ENCODE measurements around the gene LARP6. TPM values are rescaled to one million over a fixed set of nuclear protein-coding genes. Genes with fewer than 3 reads are reported as not detected.

The LARP6 gene
- polyA plus RNA-seq, 2 of the 4 experiments (the other 2 are of a cell fraction), result 57.2 to 158 TPM

DNA sequence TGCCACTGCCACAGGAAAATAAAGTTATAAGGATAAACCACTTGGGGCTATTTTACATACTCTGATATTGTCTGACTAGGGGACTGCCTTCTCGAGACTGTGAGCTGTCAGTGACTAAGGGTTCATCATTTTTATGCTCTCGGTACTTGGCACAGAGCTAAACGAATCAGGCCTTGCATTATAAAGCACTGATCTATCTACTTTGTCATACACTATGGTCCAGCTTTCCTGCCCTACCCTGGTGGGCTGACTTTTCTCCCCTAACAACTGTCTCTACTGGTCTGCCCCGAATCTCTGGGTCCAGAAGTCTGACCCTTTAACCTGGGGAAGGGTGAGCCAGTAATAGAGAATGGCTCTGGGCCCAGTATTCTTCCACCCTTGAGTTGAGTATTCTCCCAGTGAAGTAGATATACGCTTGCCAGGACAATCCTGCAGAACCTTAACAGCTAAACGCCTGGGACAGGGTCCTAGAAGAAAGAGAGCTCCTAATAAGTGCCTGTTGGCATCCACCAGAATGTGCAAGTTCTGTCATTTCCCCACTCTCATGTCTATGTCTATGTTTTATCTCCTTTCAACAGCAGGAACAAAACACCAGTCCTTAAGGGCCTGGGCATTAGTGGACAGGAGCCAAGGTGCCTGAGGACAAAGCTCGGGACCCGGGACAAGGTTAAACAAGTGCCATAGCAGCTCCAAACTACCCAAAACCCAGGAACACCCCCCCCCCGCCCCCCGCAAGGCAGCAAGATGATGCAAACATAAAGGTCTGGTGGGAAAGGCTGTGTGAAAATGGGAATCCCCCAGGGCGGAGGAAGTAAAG is 1.2 kb downstream of the LARP6 start:
- WGBS (ENCODE audit: missing lambda C conversion rate), result 62% methylated on average over 11 of the region's 11 CpGs
- peak overlapping the region; percentile 74 for H3K4me3 ChIP-seq
- peak overlapping the region; percentile 84 for H3K4me2 ChIP-seq
- TF ChIP-seq, protein P1, sequence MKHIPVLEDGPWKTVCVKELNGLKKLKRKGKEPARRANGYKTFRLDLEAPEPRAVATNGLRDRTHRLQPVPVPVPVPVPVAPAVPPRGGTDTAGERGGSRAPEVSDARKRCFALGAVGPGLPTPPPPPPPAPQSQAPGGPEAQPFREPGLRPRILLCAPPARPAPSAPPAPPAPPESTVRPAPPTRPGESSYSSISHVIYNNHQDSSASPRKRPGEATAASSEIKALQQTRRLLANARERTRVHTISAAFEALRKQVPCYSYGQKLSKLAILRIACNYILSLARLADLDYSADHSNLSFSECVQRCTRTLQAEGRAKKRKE (CRISPR knock-in tag; IDR thresholded peaks at IDR 0.05; ENCODE audit: low read depth), result no peak
- no peak for TF ChIP-seq RFX5 (IDR thresholded peaks at IDR 0.05)
- no peak for TF ChIP-seq RARB (CRISPR knock-in tag; IDR thresholded peaks at IDR 0.05)
- no peak for TF ChIP-seq FOSL2 (IDR thresholded peaks at IDR 0.05)
- TF ChIP-seq FOSL2 (CRISPR knock-in tag; IDR thresholded peaks at IDR 0.05), result no peak
- no peak for TF ChIP-seq MAZ (IDR thresholded peaks at IDR 0.05; ENCODE audit: borderline replicate concordance, low read depth, low read length)
- TF ChIP-seq CBX2 (IDR thresholded peaks at IDR 0.05; ENCODE audit: borderline replicate concordance, low read depth), result no peak
- TF ChIP-seq, protein P2, sequence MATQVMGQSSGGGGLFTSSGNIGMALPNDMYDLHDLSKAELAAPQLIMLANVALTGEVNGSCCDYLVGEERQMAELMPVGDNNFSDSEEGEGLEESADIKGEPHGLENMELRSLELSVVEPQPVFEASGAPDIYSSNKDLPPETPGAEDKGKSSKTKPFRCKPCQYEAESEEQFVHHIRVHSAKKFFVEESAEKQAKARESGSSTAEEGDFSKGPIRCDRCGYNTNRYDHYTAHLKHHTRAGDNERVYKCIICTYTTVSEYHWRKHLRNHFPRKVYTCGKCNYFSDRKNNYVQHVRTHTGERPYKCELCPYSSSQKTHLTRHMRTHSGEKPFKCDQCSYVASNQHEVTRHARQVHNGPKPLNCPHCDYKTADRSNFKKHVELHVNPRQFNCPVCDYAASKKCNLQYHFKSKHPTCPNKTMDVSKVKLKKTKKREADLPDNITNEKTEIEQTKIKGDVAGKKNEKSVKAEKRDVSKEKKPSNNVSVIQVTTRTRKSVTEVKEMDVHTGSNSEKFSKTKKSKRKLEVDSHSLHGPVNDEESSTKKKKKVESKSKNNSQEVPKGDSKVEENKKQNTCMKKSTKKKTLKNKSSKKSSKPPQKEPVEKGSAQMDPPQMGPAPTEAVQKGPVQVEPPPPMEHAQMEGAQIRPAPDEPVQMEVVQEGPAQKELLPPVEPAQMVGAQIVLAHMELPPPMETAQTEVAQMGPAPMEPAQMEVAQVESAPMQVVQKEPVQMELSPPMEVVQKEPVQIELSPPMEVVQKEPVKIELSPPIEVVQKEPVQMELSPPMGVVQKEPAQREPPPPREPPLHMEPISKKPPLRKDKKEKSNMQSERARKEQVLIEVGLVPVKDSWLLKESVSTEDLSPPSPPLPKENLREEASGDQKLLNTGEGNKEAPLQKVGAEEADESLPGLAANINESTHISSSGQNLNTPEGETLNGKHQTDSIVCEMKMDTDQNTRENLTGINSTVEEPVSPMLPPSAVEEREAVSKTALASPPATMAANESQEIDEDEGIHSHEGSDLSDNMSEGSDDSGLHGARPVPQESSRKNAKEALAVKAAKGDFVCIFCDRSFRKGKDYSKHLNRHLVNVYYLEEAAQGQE (IDR thresholded peaks at IDR 0.05), result no peak
- TF ChIP-seq, protein P3, sequence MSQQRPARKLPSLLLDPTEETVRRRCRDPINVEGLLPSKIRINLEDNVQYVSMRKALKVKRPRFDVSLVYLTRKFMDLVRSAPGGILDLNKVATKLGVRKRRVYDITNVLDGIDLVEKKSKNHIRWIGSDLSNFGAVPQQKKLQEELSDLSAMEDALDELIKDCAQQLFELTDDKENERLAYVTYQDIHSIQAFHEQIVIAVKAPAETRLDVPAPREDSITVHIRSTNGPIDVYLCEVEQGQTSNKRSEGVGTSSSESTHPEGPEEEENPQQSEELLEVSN (IDR thresholded peaks at IDR 0.05; ENCODE audit: borderline replicate concordance, low read depth), result no peak
- no peak for TF ChIP-seq TFCP2L1 (CRISPR knock-in tag; IDR thresholded peaks at IDR 0.05)
- TF ChIP-seq JUN (IDR thresholded peaks at IDR 0.05), result no peak
- no peak for TF ChIP-seq POLR2AphosphoS2 (conservative IDR thresholded peaks at IDR 0.05; ENCODE audit: low read length)
- no peak for TF ChIP-seq NPAS2 (CRISPR knock-in tag; IDR thresholded peaks at IDR 0.05; ENCODE audit: borderline replicate concordance)
- TF ChIP-seq CHD2 (IDR thresholded peaks at IDR 0.05; ENCODE audit: low read length, partially characterized antibody), result no peak
- TF ChIP-seq NR3C1 (IDR thresholded peaks at IDR 0.05), result no peak
- no peak for TF ChIP-seq RCOR1 (IDR thresholded peaks at IDR 0.05; ENCODE audit: low read depth, low read length)
- TF ChIP-seq SREBF2 (IDR thresholded peaks at IDR 0.05), result no peak
- ChIA-PET POLR2A (interaction anchor here (1.1 to 3.1 kb wide), 5 partner anchors 11 to 41 kb away, joined by 3 to 33 read pairs (median 4); no protein-coding TSS in a partner anchor), CTCF (interaction anchor here (0.5 to 16.8 kb wide), 16 partner anchors 10 to 298 kb away, joined by 3 to 300 read pairs (median 6); no protein-coding TSS in a partner anchor)
- DNase-seq (ENCODE audit: low read depth in 1 of 2, low spot score in 1 of 2) (no peak), ATAC-seq (no peak), FAIRE-seq (no peak)
- no peaks in the 10 kb centered on the region for H3K9me3 ChIP-seq
- H3K4me1 ChIP-seq, result peaks cover 39% of the 10 kb centered on the region
- H3K27ac ChIP-seq, result peak overlapping the region; percentile 89 to 93

DNA sequence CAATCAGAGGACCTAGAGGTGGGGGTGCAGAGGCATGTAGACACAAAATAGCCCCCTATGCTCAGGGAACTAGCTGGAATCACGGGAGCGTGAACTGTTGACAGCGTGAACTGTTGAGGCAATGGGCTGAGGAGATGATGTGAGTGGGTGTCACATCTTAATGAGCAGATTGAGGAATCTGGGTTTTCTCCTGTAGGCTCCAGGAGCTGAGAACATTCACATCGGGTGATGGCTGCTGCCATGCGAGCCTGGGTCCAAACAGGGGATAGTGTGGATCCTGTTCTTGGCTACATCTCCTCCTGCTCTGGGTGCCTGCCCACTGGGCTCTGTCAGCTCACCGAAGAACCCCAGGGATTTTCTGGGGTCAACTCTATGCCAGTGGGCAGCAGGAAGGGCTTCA is 2.1 kb downstream of the LARP6 start:
- POLR2A ChIA-PET, result interaction anchor here (1.1 to 1.3 kb wide), 2 partner anchors 12 to 41 kb away, joined by 3 read pairs; no protein-coding TSS in a partner anchor
- DNase-seq (ENCODE audit: low read depth in 1 of 2, low spot score in 1 of 2) (no peak), FAIRE-seq (no peak), ATAC-seq (no peak)
- CTCF ChIA-PET, result interaction anchor here (0.6 to 16.8 kb wide), 13 partner anchors 10 to 180 kb away, joined by 3 to 300 read pairs (median 12); no protein-coding TSS in a partner anchor
- peaks cover 31% of the 10 kb centered on the region for H3K4me1 ChIP-seq
- TF ChIP-seq CBX8 (IDR thresholded peaks at IDR 0.05), result no peak
- TF ChIP-seq RAD21 (conservative IDR thresholded peaks at IDR 0.05 in 1 of 2, IDR thresholded peaks at IDR 0.05 in 1 of 2), result no peak
- no peak for TF ChIP-seq ZSCAN20 (CRISPR knock-in tag; IDR thresholded peaks at IDR 0.05)
- TF ChIP-seq, protein P1 (CRISPR knock-in tag; IDR thresholded peaks at IDR 0.05; ENCODE audit: low read depth), result no peak
- TF ChIP-seq, protein P4, sequence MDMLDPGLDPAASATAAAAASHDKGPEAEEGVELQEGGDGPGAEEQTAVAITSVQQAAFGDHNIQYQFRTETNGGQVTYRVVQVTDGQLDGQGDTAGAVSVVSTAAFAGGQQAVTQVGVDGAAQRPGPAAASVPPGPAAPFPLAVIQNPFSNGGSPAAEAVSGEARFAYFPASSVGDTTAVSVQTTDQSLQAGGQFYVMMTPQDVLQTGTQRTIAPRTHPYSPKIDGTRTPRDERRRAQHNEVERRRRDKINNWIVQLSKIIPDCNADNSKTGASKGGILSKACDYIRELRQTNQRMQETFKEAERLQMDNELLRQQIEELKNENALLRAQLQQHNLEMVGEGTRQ (IDR thresholded peaks at IDR 0.05), result no peak
- TF ChIP-seq HOXB13 (CRISPR knock-in tag; IDR thresholded peaks at IDR 0.05; ENCODE audit: low read depth), result no peak
- TF ChIP-seq, protein P5, sequence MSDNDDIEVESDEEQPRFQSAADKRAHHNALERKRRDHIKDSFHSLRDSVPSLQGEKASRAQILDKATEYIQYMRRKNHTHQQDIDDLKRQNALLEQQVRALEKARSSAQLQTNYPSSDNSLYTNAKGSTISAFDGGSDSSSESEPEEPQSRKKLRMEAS (IDR thresholded peaks at IDR 0.05), result no peak
- no peak for TF ChIP-seq MAFK (IDR thresholded peaks at IDR 0.05; ENCODE audit: partially characterized antibody)
- TF ChIP-seq MYC (IDR thresholded peaks at IDR 0.05; ENCODE audit: borderline replicate concordance, low read length), result no peak
- peak overlapping the region in 1 of 2 experiments; percentile 93; a peak in 1 of 6 replicates for H3K27ac ChIP-seq
- whole genome bisulfite sequencing (ENCODE audit: missing lambda C conversion rate), result 95% methylated on average over 5 of the region's 6 CpGs
- H3K9me3 ChIP-seq, result no peaks in the 10 kb centered on the region
- H3K4me2 ChIP-seq, result peak overlapping the region; percentile 84; the same call in 1 of the 3 replicates
- H3K4me3 ChIP-seq, result no peak overlapping the region
